ENCODE data around the gene CFAP92.

Gene CFAP92, protein sequence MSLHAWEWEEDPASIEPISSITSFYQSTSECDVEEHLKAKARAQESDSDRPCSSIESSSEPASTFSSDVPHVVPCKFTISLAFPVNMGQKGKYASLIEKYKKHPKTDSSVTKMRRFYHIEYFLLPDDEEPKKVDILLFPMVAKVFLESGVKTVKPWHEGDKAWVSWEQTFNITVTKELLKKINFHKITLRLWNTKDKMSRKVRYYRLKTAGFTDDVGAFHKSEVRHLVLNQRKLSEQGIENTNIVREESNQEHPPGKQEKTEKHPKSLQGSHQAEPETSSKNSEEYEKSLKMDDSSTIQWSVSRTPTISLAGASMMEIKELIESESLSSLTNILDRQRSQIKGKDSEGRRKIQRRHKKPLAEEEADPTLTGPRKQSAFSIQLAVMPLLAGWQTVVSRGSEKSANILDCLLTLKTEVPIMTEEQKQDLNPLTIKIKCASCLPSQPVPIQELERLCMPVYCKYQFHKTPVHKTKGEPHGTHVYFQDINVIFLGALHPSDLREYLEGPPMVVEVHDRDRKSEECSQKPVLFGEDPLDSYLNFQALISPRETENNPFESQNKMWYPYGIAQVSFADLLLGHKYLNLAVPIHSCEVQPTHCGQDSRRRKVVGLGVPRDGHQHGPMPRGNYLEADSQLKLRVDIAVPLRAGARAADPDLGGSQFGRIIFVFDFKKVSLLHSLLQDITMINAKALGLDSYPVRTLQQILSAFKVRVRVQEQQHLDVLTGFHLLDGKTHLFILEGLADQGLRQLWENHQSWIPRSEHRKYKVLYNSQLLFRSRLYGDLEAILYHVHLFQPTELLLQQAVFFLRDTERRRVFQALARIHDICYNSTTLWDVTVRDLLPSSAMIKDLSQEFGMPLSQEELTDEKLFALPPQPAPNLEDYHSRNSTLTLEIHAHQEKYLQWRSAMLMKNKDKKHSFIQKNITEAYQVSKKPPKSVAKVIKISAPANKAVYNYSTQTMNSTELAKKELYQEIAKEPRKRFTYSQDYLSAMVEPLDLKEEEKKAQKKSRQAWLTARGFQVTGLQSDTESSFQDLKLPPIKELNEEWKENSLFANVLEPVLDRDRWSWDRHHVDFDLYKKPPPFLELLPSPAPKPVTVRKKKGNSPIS

DNA sequence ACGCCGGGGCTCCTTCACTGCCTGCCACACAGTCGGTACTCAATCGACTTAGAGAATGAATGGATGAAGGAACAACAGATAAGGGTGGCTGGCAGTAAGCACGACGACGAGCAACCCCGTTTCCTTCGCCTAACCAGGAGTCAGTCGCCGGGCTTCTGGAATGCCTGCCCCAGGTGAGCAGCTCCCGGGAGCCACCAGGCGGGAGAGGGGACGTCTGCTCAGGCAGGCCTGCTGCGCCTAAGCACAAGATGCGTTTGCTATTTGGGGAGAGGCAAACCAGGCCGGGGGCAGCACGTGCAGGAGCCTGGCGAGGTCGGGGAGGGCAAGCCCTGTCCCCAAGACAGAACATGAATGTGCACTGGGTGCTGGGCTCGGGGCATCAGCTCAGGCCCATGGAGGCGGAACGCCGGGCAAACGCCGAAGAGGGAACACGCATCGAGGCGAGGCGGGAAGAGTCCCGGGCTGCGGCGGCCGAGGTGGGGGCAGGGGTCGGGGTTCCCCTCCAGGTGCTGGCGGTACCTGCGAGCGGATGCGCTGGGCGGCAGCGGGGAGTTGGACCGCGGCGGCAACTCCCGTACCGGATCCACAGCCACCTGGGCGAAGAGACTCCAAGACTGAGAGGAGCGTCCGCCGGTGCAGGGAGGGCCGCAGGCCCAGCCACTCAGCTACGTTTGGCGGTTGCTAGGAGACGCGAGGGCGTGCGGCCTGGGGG, at the start of gene CFAP92:
CFAP92 (minus strand) TSS at position 616 of the 712 bp plus-strand sequence. CDS start 772 bp downstream, outside the sequence.
- peak; percentile 91 for DNase-seq

DNA sequence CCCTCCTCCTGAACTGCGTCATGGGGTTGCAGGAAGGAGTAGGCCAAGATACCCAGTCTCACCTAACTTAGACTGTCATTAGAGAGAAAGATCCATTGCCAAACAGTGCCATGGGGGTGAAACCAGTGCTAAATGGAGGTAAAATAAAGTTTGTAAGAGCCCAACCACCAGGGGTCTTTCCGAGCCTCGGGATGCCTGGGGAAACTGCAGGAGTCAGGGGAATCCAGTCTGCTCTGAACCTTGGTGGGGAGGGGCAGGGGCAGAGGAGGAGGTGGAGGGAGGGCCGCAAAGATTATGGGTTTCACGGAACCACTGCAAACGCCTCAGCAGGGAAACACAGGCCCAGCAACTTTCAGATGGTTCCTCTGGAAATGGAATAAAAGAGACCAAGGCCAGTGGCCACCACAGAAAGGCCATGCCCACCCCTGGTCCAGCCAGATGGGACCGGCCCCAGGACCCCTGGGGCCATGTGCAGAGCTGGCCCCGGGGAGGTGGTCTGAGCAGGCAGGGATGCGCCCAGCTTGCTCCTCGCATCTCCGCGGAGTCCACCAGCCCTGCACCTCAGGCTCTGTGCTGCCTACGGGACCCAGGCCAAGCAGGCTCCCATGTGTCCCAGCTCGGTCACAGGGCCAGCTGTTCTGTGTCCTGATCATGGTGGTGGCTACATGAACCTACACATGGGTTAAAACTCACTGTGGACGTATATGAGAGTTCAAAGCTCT, 46.9 kb upstream of the CFAP92 start:
- no peak for DNase-seq

DNA sequence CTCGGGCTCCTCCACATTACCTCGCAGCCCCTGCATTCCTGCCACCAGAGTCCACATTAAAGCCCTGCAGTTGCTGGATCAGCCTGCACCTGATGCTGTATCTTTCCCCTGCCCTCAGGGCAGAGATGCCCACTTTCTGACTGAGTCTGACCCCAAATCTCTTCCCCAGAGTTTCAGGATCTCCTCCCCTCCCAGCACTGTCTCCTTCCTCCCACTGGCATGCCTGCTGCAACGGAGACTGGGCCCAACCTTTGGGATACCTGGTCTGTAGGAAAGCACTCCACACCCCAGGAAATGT, 46.1 kb upstream of the CFAP92 start:
- no peak for DNase-seq

- peak; percentile 61 for DNase-seq
These were observed 45.6 kb upstream of the CFAP92 start for GRCh38 chr3:129039271-129040038.

DNA sequence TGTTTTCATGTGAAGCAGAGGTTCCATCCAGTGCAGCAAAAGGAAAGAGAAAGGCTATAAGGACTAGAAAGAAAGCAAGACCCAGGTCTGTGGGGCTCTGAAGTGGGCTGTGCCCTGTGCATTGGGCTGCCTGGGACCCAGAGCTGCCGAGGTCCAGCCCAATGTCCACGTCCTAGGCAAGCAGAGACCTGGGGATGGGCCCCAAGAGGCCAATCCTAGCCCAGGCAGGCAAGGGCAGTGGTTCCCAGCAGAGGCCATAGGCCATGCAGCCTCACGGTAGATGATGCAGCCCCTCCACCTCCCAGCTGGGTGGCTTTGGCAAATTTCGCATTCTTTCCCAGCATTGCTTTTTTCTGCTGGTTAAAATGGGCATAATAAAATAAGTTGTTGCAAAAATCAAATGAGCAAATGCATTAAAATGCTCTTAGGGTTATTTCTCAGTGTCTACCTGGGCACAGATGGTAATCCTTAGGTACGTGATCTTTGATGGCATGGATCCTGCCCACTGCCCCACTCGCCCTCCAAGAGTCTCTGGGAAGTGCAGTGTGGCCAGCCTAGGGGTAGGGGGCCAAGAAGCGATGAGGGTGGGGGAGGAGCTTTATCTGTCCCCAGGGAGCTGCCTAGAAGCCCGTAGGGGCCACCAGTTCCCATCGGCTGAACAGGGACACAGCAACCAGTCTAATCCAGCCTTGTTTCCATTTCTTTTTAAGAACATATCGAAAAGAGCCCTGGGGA, 44.4 kb upstream of the CFAP92 start:
- DNase-seq = no peak

DNA sequence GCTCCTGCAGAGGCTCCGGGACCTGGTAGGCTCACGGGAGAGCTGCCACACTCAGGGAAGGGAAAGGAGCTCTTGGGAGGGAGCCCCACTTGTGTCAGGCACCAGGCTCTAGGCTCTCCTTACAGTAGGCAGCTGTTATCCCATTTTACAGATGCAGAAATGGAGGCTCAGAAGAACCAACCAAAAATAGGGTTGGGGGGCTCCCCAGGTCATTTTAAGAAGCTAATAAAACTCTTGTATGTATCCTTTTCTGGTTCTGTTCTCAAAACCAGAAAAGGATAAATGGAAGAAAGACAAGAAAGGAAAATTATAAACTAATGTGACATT, 43.2 kb upstream of the CFAP92 start:
- no peak for DNase-seq

GRCh38 chr3:129036222-129037092, 42.6 kb upstream of the CFAP92 start:
- DNase-seq = no peak

DNA sequence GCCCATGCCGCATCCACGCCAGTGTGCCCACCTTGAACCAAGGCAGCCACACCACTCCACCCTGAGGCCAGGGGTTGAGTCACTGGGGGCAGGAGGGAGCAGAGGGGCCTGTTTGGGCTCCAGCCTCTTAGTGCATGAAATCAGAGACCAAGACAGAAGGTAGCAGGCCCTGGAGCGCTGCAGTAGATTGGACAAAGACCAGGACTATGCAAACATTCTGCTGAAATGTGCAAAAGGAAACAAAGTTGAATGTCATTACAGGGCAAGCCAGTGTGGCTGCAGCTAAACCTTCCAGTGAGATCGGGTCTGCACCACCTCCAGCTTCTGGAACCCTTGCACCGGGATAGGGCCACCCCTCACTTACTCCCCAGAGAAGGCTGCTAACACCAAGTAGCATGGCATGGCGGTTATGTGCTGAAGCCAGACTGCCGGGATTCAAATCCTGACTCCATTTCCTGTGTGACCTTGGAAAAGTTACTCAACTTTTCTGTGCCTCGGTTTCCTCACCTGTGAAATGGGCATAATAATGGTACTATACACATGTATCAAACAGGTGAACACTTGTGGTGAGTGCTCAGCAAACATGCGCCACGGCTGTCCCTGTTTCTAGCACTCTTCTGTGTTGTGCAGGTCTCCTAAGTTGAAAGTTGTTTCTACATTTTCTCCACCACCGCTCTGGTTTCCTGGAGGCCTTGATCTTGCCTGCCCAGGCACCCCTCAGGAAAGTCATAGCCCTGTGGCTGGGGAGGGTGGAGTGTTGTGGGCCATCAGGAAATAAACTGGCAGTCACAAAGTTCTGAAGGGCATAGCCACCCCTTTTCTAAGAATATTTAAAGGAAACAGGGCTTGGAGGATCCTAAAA, 41.7 kb upstream of the CFAP92 start:
- no peak for DNase-seq

DNA sequence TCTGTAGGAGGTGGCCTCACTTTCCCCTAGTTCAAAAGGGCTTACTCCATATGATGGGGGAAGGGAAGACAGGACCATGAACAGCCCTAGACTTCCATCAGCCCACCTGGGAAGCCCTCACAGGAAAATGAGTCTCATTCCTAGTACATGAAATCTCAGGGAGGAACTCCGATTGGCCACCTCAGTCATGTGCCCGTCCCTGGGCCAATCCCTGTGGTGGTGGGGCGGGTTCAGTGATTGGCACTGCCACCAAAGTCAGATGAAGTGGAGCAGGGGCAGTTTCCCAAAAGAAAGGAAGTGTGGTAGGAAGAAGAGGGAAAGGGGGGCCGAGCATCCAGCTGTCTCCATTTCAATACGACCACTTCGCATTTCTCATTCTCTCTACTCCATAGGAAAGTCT, 40.8 kb upstream of the CFAP92 start:
- no peak for DNase-seq

GRCh38 chr3:129033633-129034321, 39.9 kb upstream of the CFAP92 start:
- no peak for DNase-seq

DNA sequence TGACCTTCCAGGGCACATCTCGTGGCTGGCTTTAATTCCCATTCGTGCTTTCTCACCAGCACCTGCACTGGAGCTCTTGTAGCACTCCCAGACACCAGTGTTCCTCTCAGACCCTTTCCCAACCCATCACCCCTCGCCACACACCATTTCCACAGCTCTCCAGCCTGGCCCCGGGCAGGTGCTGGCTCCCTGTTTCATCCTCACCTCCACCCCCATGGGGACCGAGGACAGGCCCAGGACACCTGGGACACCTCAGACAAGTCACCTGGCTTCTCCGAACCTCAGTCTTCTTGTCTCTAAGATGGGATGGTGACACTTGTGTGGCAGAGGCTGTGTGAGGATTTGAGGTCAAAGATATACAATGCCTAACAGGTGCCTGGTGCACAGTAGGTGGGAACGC, 39.3 kb upstream of the CFAP92 start:
- DNase-seq = no peak

DNA sequence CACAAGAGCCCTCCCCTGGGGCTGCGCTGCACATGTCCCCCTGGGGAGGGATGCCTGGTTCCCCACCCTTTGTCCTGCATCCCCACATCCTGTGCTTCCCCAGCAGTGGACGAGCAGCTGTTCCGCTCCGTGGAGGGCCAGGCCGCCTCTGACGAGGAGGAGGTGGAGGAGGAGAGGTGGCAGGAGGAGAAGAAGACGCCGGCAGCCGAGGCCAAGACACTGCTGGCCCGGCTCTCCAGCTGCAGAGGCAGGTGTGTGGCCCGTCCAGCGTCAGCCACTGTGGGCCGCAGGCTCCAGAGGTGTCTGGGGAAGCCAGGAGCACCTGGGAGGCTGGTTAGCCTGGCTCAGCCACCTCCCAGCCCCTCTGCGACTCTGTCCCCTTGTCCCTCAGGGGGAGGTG, 38.8 kb upstream of the CFAP92 start:
- DNase-seq = no peak

DNA sequence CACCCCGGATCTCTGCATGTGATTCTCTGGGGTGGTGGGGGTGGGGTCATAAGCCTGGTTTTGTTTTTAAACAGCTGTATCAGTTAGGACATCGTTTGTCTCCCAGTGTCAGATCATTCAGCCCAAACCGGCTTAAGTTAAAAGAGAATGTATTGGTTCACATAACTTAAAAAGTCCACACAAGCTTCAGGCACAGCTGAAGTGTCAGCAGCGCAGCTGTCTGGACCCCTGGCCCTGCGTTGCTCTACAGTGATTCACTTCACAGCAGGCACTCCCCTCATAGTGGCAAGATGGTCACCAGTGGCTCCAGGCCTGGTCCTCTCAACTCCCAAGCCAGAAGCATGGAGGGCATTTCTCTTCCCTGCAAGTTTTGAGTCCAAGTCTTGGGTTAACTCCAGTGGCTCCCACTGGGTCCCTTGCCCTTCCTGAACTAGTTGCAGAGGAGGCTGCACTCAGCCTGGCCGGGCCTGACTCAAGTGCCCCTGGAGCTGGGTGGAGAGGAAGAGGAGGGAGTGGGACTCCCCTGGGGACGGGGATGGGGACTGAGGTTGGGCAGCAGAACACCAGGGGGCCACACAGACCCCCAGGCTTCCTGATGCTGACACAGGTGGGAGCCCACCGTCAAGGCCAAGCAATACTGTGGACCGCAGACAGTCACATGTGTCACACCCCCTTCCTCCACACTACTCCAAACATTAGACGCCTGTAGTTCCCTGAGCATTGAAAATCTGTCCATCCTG, 37.8 kb upstream of the CFAP92 start:
- DNase-seq = no peak

DNA sequence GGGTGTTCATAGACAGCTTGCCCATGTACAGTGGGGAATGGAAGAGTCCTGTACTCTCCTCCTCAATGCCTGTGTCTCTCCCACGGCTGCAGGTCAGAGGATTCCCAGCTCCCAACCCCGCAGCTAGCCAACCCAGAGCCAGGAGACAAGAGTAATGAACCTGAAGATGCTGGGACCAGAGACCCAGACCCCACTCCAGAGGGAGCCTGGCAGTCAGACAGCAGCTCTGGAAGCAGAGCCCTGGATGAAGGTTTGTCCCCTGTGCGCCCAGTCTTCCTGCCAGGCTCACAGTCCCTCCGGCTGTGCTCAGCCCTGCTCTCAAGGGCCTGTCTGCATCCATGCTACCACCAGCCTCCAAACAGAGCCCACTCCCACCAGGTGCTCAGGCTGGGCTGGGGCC, 36.7 kb upstream of the CFAP92 start:
- DNase-seq = no peak

- no peak for DNase-seq
These were observed 35.0 kb upstream of the CFAP92 start for GRCh38 chr3:129028866-129029265.

DNA sequence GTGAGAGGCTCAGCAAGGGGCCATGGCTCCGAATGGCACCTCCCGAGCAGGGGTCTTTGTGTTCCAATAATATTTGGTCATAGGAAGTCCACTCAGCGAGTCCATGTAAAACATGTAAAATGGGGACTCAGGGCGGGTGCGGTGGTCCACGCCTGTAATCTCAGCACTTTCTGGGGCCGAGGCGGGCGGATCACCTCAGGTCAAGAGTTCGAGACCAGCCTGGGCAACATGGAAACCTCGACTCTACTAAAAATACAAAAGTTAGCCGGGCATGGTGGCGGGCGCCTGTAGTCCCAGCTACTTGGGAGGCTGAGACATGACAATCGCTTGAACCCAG, 33.6 kb upstream of the CFAP92 start:
- DNase-seq = no peak

- peak; percentile 91 for DNase-seq
These were observed 33.1 kb upstream of the CFAP92 start for GRCh38 chr3:129026728-129027543.

Measured in right hindlimb (tissue), 1 donor.